Testis (tissue), 2 donors: ENCODE results near the gene CAGE1.

ENCODE experiments used
- CTCF ChIP-seq, 3 experiments: fragments of 450-650 bp in 2 of 3; fragments of 200-600 bp in 1 of 3; sonication (generic) in 1 of 3; IDR thresholded peaks; one replicate each; pipeline ENCODE4 v1.5.1; 2016 to 2019; ENCODE audit warnings: antibody characterized with exemption in 3 of 3, mild to moderate bottlenecking in 2 of 3, moderate library complexity in 1 of 3
- POLR2A ChIP-seq: fragments of 450-650 bp; IDR thresholded peaks from one replicate; pipeline ENCODE4 v1.6.1; 2017; ENCODE audit warnings: antibody characterized with exemption, mild to moderate bottlenecking, moderate library complexity

DNA sequence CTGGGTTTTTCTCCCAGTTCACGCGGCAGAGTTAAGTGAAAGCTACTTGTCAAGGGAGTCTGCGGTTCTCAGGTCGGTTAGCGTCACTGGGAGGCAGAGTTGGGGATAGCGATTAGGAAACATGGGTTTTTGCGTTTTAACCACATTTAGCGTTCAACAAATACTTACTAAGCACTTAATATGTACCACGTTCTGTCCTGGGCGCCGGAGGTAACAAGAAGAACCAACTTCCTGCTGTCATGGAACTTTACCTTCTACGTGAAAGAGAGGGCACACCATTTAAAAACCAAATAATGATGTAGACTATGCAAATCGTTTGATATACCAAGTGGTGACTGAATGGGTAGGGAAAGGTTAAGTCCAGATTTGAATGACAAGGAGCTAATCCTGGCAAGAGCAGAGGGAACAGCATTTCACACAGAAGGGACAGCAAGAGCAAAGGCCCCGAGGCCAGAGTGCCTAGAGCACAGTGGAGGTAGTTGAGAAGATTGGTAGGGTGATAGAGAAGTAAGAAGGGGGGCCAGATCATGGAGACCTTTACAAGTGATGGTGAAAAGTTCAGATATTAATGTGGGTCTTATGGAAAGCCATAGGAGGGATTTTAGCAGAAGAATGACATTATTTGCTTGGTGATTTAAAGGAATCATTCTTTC, 810 bp upstream of the CAGE1 start:
- no peak for TF ChIP-seq CTCF (IDR thresholded peaks at IDR 0.05)
- no peak for TF ChIP-seq POLR2A
